Measurements from ENCODE around the gene CD2AP. TPM values are rescaled to one million over a fixed set of nuclear protein-coding genes. Genes with fewer than 3 reads are reported as not detected.

CD2AP gene
- total RNA-seq, 5 donors from 2014 or later (not counting 1 experiment from before 2014, with no cell fraction given) = 22.3 to 39.7 (median 23.6) TPM

- H3K4me3 ChIP-seq (ENCODE audit: control insufficient read depth in 1 of 2, extremely low read depth in 1 of 2, low read length in 1 of 2) = no peak overlapping the region
- no peaks in the 10 kb centered on the region for H3K4me1 ChIP-seq (ENCODE audit: control insufficient read depth in 1 of 2, extremely low read depth in 1 of 2, insufficient read depth in 2 of 2, low read length in 2 of 2)
- peaks cover 27 to 39% of the 10 kb centered on the region in 2 donors for H3K27me3 Mint-ChIP-seq
- ChIA-PET POLR2A (no interaction called here), CTCF (no interaction called here)
- H3K36me3 ChIP-seq (ENCODE audit: control insufficient read depth in 2 of 2, extremely low read depth in 1 of 2, insufficient read depth in 1 of 2, low read length in 1 of 2) = no peaks in the 10 kb centered on the region
- ATAC-seq (replicated peaks in 1 of 4) = no peak
- no peak overlapping the region for H3K27ac ChIP-seq (ENCODE audit: low read length)
- no CpG with 5 or more reads among the region's 1 CpG for WGBS (ENCODE audit: insufficient coverage)
- no peaks in the 10 kb centered on the region for H3K9me3 Mint-ChIP-seq
- H3K36me3 Mint-ChIP-seq = no peaks in the 10 kb centered on the region
- no peak overlapping the region for H3K27ac Mint-ChIP-seq
- H3K9me3 ChIP-seq = no peaks in the 10 kb centered on the region
- H3K4me1 Mint-ChIP-seq = no peaks in the 10 kb centered on the region
- H3K4me3 Mint-ChIP-seq = no peak overlapping the region
- no peak for DNase-seq
- no peaks in the 10 kb centered on the region for H3K27me3 ChIP-seq (replicated peaks in 1 of 2; ENCODE audit: control insufficient read depth in 2 of 2, extremely low read depth in 1 of 2, insufficient read depth in 2 of 2, low read length in 1 of 2)
Measured at GRCh38 chr6:47672816-47673215, 195.2 kb downstream of the CD2AP start.

DNA sequence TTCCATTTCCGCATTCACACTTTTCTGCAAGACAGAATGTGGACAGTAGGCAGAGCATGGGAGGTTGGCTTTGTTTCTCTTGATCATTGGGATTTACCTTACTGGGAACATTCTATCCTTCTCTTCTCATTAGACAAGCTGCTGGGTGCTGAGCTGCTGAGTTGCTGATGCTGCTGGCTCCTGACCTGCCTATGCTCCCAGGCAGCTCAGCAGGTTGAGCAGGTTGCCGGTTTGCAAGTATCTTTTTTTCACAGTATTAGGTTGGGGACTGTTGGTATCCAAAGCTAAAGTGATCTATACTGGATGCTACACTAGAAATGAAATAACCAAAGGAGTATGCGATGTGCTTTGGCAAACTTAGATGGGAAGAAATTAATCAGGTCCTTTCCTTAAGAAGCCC lies 197.1 kb downstream of the CD2AP start:
- ChIA-PET CTCF (no interaction called here), POLR2A (no interaction called here)
- Histone ChIP-seq H3K27ac (ENCODE audit: low read length) (no peak overlapping the region), H3K9me3 (no peaks in the 10 kb centered on the region), H3K4me1 (ENCODE audit: control insufficient read depth in 1 of 2, extremely low read depth in 1 of 2, insufficient read depth in 2 of 2, low read length in 2 of 2) (no peaks in the 10 kb centered on the region), H3K4me3 (ENCODE audit: control insufficient read depth in 1 of 2, extremely low read depth in 1 of 2, low read length in 1 of 2) (no peak overlapping the region), H3K36me3 (ENCODE audit: control insufficient read depth in 2 of 2, extremely low read depth in 1 of 2, insufficient read depth in 1 of 2, low read length in 1 of 2) (no peaks in the 10 kb centered on the region), H3K27me3 (replicated peaks in 1 of 2; ENCODE audit: control insufficient read depth in 2 of 2, extremely low read depth in 1 of 2, insufficient read depth in 2 of 2, low read length in 1 of 2) (no peaks in the 10 kb centered on the region)
- no peaks in the 10 kb centered on the region for H3K9me3 Mint-ChIP-seq
- no peaks in the 10 kb centered on the region for H3K36me3 Mint-ChIP-seq
- ATAC-seq (replicated peaks in 1 of 4) (no peak), DNase-seq (no peak)
- peaks cover 14 to 23% of the 10 kb centered on the region in 2 donors for H3K27me3 Mint-ChIP-seq
- H3K4me3 Mint-ChIP-seq = no peak overlapping the region
- 100% methylated on average over 1 of the region's 3 CpGs for WGBS (ENCODE audit: insufficient coverage)
- H3K4me1 Mint-ChIP-seq = no peaks in the 10 kb centered on the region
- no peak overlapping the region for H3K27ac Mint-ChIP-seq

Other genes with a start within 250 kb of the CD2AP start
- gene TNFRSF21, start 167.9 kb upstream of the CD2AP start, total RNA-seq = under 1 TPM; 0.09 to 0.49 (median 0.30) TPM
- gene ADGRF4, start 220.8 kb downstream of the CD2AP start, total RNA-seq = not detected

All from T-cell (primary cell).